ENCODE data around the gene TGFBI.

TGFBI gene

DNA sequence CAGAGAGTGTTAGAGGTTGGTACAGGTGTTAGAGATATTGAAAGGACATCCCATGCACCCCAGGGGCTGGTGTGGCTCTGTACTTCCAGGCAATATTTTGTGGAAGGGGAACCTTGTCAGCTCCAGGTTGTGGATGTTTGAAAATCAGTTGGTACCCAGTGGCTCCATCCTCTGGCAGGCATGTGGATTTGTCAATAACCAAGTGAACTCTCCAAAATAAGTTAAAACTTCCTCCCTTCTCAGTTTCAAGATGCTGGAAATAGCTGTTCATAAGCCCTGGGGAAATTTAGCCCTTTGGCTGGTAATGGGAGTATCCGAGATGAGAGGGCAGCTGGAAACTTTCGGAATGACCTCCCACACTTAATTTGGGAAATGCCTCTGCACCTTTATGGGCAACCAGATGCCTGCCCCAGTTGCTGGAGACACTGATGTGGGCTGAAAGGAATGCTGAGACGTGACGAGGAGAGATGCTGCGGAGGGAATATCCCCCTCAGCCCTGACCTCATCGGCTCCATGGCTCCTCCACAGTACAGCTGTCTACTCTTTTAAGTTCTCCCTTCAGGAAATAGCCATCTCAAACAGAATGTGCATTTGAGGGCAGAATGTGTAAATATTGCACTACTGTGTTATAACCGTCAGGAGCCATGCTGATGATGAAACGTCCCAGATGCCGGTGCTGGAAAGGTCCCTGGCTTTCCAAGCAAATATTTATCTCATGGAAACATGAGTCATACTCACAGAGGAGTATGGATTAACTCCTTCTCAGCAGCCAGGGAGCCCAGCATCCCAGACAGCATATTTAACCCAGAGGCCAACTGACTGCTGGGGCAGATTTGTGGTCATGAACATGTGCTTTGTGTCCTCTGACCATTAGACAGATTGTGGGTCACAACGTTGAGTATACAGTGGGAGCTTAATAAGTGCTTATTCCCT lies 29.5 kb downstream of the TGFBI start:
- peak in 1 of 2 experiments; percentile 48 for DNase-seq (ENCODE audit: low read depth in 1 of 2, low spot score in 1 of 2)
- TF ChIP-seq JUND (IDR thresholded peaks at IDR 0.05; ENCODE audit: low read depth), result no peak

GRCh38 chr5:136058972-136059354 lies 30.2 kb downstream of the TGFBI start:
- in situ Hi-C loops (cut with HindIII; ENCODE audit: low pct_unique_long_range_greater_than_20kb, low sequenced_read_pairs), result no loop called here
- no peak for DNase-seq (ENCODE audit: low read depth in 1 of 2, low spot score in 1 of 2)
- no peak for TF ChIP-seq JUND (IDR thresholded peaks at IDR 0.05; ENCODE audit: low read depth)

More for the DNA sequence above, 29.5 kb downstream of the TGFBI start:
- in situ Hi-C loops (cut with HindIII; ENCODE audit: low pct_unique_long_range_greater_than_20kb, low sequenced_read_pairs), result no loop called here

GRCh38 chr5:136060963-136061362 lies 32.2 kb downstream of the TGFBI start:
- no peak for TF ChIP-seq JUND (IDR thresholded peaks at IDR 0.05; ENCODE audit: low read depth)
- in situ Hi-C loops (cut with HindIII; ENCODE audit: low pct_unique_long_range_greater_than_20kb, low sequenced_read_pairs), result no loop called here
- no peak for DNase-seq (ENCODE audit: low read depth in 1 of 2, low spot score in 1 of 2)

DNA sequence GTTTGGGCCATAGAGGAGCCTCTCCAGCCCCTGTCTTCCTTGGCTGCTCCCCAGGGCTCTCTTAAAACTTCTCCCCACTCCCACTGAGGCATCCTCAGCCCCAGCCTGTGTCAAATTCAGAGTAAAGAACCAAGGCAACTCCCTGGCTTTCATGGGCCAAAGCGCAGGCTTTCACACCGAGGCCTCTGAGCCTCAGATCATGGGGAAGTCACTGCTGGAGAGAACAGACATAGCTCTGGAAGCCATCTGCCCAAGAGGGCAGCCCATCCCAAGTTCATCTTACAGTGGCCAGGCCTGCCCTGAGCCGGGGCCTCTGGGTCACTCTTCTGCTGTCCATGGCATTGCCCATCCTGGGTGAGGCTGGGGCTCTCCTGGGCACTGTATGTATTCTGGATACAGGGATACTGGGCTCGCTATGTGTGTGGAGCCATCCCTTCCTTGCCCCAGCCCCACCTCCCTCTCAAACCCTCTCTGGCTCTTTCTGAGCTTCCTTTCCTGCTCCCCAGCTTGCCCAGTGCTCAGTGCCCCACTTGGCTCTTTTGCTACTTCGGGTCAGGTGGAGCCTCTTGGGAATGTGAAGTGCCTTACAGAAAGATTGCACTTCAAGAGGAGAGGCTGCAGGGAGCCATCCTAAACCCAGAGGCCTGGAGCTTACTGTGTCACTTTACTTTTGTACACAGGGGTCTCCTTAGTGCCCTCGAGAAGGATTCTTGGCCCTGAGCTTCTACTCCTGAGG lies 33.0 kb downstream of the TGFBI start:
- TF ChIP-seq JUND (IDR thresholded peaks at IDR 0.05; ENCODE audit: low read depth), result no peak
- in situ Hi-C loops (cut with HindIII; ENCODE audit: low pct_unique_long_range_greater_than_20kb, low sequenced_read_pairs), result no loop called here
- DNase-seq (ENCODE audit: low read depth in 1 of 2, low spot score in 1 of 2), result no peak

DNA sequence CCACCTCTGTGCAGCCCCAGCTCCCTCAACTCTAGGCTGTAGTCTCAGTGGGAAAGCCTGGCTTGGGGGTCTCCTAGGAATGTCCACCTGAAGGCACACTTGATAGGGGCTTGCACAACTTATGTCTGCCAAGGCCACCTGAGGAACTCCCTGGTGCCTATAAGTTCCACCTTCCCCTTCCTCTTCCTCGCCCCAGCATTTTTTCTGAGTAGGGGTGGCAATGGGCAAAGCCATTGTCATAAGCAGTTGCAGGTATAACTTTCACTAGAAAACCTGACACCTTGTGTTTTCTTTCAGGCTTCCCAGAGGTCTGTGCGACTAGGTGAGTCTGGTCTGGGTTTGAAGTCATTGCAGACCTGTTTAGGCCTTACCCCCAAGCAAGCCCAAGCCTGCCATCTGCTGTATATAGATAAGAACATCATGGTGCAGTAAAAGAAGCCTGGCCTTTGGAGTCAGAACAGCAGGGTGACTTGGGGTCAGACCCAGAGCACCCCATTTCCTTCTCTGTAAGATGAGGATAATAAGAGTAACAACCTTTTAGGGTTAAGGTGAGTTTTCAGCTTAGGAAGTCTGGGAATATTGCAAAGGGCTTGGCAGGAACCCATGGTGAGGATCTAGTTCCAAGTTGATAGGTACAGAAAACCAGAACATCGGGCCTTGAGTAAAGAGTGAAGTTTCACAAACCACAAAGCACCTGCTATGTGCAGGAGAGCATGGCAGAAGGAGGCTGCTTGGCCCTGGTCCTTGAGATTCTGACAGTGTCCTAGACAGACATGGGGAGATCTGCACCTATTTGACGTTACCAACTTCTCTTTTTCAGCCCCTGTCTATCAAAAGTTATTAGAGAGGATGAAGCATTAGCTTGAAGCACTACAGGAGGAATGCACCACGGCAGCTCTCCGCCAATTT lies 33.8 kb downstream of the TGFBI start:
- in situ Hi-C loops (cut with HindIII; ENCODE audit: low pct_unique_long_range_greater_than_20kb, low sequenced_read_pairs), result no loop called here

GRCh38 chr5:136063778-136064465 lies 35.1 kb downstream of the TGFBI start:
- in situ Hi-C loops (cut with HindIII; ENCODE audit: low pct_unique_long_range_greater_than_20kb, low sequenced_read_pairs), result no loop called here
- no peak for TF ChIP-seq JUND (IDR thresholded peaks at IDR 0.05; ENCODE audit: low read depth)
- DNase-seq (ENCODE audit: low read depth in 1 of 2, low spot score in 1 of 2), result no peak

More for the DNA sequence above, 33.8 kb downstream of the TGFBI start:
- TF ChIP-seq JUND (IDR thresholded peaks at IDR 0.05; ENCODE audit: low read depth), result no peak
- peak in 1 of 2 experiments; percentile 72 for DNase-seq (ENCODE audit: low read depth in 1 of 2, low spot score in 1 of 2)

DNA sequence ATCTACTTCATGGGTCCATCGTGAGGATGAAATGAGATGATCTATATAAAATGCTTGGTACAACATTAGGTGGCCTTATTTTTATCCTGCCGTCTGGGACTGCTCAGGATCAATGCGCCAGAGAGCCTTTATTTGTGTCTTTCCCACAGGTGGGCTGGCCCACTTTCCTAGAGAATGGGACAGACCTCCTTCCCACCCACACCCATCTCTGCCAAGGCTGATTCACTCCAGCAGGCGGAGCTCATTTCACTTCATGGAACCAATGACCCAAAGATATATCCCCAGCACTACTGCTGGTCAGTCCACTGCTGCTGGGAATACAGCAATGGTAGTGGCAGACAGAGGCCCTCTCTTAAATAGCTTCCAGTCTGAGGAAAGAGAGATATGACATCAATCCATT lies 35.7 kb downstream of the TGFBI start:
- DNase-seq (ENCODE audit: low read depth in 1 of 2, low spot score in 1 of 2), result peak in 1 of 2 experiments; percentile 29
- in situ Hi-C loops (cut with HindIII; ENCODE audit: low pct_unique_long_range_greater_than_20kb, low sequenced_read_pairs), result no loop called here
- no peak for TF ChIP-seq JUND (IDR thresholded peaks at IDR 0.05; ENCODE audit: low read depth)

- in situ Hi-C loops (cut with HindIII; ENCODE audit: low pct_unique_long_range_greater_than_20kb, low sequenced_read_pairs), result no loop called here
- TF ChIP-seq JUND (IDR thresholded peaks at IDR 0.05; ENCODE audit: low read depth), result no peak
- DNase-seq (ENCODE audit: low read depth in 1 of 2, low spot score in 1 of 2), result no peak
These were observed 36.8 kb downstream of the TGFBI start for GRCh38 chr5:136065588-136065987.

- no peak for TF ChIP-seq JUND (IDR thresholded peaks at IDR 0.05; ENCODE audit: low read depth)
- peak in 1 of 2 experiments; percentile 19 for DNase-seq (ENCODE audit: low read depth in 1 of 2, low spot score in 1 of 2)
- in situ Hi-C loops (cut with HindIII; ENCODE audit: low pct_unique_long_range_greater_than_20kb, low sequenced_read_pairs), result no loop called here
These were observed 38.0 kb downstream of the TGFBI start for GRCh38 chr5:136066661-136067271.

GRCh38 chr5:136067422-136067821 lies 38.6 kb downstream of the TGFBI start:
- DNase-seq (ENCODE audit: low read depth in 1 of 2, low spot score in 1 of 2), result no peak
- in situ Hi-C loops (cut with HindIII; ENCODE audit: low pct_unique_long_range_greater_than_20kb, low sequenced_read_pairs), result no loop called here
- no peak for TF ChIP-seq JUND (IDR thresholded peaks at IDR 0.05; ENCODE audit: low read depth)

DNA sequence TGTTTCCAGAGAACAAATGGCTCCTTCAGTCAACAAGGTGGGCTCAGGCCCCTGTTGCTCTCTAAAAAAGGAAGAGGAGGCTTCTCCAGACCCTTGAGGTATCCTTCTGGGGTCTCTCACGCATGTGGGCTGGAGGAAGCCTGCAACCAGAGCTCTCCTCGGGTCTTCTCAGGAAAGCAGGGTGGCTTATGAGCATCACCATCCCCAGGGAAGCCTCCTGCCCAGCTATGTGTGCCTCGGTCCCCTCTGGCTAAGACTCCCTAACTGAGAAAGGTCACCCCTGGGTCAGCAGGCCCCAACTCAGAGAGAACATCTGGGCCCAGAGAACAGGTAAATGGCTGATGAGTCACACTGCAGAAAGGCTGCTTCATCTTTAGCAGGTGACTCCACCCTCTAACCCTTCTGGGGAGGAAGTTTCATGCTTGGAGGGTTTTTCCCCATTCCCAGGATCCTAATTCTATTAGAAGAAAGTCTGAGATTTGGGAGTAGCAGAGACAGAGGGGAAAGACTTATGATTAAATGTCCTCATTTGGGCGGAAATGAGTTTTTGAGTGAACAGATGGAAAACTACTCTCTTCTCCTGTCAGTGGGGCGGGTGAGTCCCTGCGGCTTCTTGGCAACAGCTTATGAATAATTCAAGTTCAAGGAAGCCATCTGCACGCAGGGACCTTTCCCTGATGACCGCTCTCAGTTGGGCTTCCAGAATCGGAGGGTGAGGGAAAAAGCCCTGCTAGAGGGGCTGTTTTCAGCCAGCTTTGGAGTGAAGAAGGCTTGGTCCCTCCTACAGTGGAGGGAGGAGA lies 41.9 kb downstream of the TGFBI start:
- in situ Hi-C loops (cut with HindIII; ENCODE audit: low pct_unique_long_range_greater_than_20kb, low sequenced_read_pairs), result no loop called here
- no peak for TF ChIP-seq JUND (IDR thresholded peaks at IDR 0.05; ENCODE audit: low read depth)
- no peak for DNase-seq (ENCODE audit: low read depth in 1 of 2, low spot score in 1 of 2)
